Common myeloid progenitor, CD34-positive (primary cell): ENCODE results near the gene ABCD4.

Experiments used
- CTCF ChIA-PET: fragments of 350-600 bp; sonication (Branson Sonifier 250); formaldehyde crosslinking; loops from one replicate; lab custom pipeline; 2021; ENCODE audit warnings: antibody characterized with exemption; lab: Charles Lee
- POLR2A ChIA-PET: fragments of 350-600 bp; sonication (Branson Sonifier 250); formaldehyde crosslinking; loops from one replicate; lab custom pipeline; 2021; ENCODE audit warnings: antibody characterized with exemption; lab: Charles Lee
- DNase-seq, 3 donors: peaks; one replicate each; pipeline versions ENCODE4 v3.0.0 to v3.0.0-alpha.2; 2013
- H3K27ac ChIP-seq, 2 experiments: 1 replicate in 1 of 2; 2 replicates in 1 of 2; pipeline ENCODE4 v1.7.0; 2013; ENCODE audit warnings: inconsistent platforms in 2 of 2, low read length in 2 of 2, mild to moderate bottlenecking in 2 of 2, low read depth in 1 of 2, moderate library complexity in 1 of 2; ENCODE audit not compliant: severe bottlenecking in 2 of 2, insufficient read depth in 1 of 2, poor library complexity in 1 of 2
- H3K27me3 ChIP-seq, 5 experiments: replicated peaks in 2 of 5; 1 replicate in 3 of 5; 2 replicates in 2 of 5; pipeline versions ENCODE4 v1.6.1 to v1.7.0; 2013; ENCODE audit warnings: low read length in 4 of 5, mild to moderate bottlenecking in 2 of 5, moderate library complexity in 2 of 5, inconsistent platforms in 1 of 5; ENCODE audit not compliant: insufficient read depth in 5 of 5, control insufficient read depth in 4 of 5
- H3K36me3 ChIP-seq, 4 experiments: 1 replicate in 2 of 4; 2 replicates in 2 of 4; pipeline versions ENCODE4 v1.6.1 to v1.7.0; 2013; ENCODE audit warnings: low read length in 3 of 4, control low read depth in 1 of 4, mild to moderate bottlenecking in 1 of 4; ENCODE audit not compliant: control insufficient read depth in 4 of 4, insufficient read depth in 4 of 4
- H3K4me1 ChIP-seq, 4 experiments: 1 replicate in 3 of 4; 2 replicates in 1 of 4; pipeline versions ENCODE4 v1.6.1 to v1.7.1; 2013; ENCODE audit warnings: low read length in 3 of 4, mild to moderate bottlenecking in 3 of 4, control low read depth in 1 of 4, inconsistent platforms in 1 of 4, moderate library complexity in 1 of 4; ENCODE audit not compliant: control insufficient read depth in 4 of 4, insufficient read depth in 4 of 4; ENCODE audit errors: control extremely low read depth in 1 of 4
- H3K4me3 ChIP-seq, 7 experiments: 1 replicate in 4 of 7; 2 replicates in 3 of 7; pipeline versions ENCODE4 v1.5.1 to v1.7.0; 2013; ENCODE audit warnings: mild to moderate bottlenecking in 7 of 7, low read length in 6 of 7, moderate library complexity in 6 of 7, inconsistent platforms in 2 of 7, low read depth in 2 of 7, control low read depth in 1 of 7; ENCODE audit not compliant: insufficient read depth in 4 of 7, control insufficient read depth in 1 of 7; ENCODE audit errors: extremely low read depth in 1 of 7
- H3K9me3 ChIP-seq, 5 experiments: 1 replicate in 4 of 5; 2 replicates in 1 of 5; pipeline versions ENCODE4 v1.6.1 to v1.7.1; 2013; ENCODE audit warnings: low read length in 4 of 5, mild to moderate bottlenecking in 2 of 5, inconsistent platforms in 1 of 5, low read depth in 1 of 5, moderate library complexity in 1 of 5; ENCODE audit not compliant: control insufficient read depth in 4 of 5, insufficient read depth in 2 of 5; ENCODE audit errors: control extremely low read depth in 1 of 5
- WGBS: methylation state at CpG from one replicate; pipeline ENCODE4 v1.1.5; 2013; ENCODE audit not compliant: insufficient coverage; 5-methylcytosine and 5-hydroxymethylcytosine counted together

The ABCD4 gene

GRCh38 chr14:74302152-74302628, 544 bp downstream of the ABCD4 start:
- CTCF ChIA-PET: interaction anchor here (0.8 to 1.4 kb wide), 6 partner anchors 9 to 16 kb away, joined by 3 to 8 read pairs (median 4); no protein-coding TSS in a partner anchor
- no peaks in the 10 kb centered on the region for H3K27me3 ChIP-seq
- DNase-seq: peak; percentile 61 to 86 (median 80)
- peak overlapping the region; percentile 92 to 97 (median 95) for H3K4me3 ChIP-seq
- POLR2A ChIA-PET: no interaction called here
- H3K9me3 ChIP-seq: no peaks in the 10 kb centered on the region
- peak overlapping the region; percentile 77 to 89 for H3K27ac ChIP-seq
- WGBS: 0% methylated on average over 1 of the region's 6 CpGs
- peaks cover 7 to 25% (median 15%) of the 10 kb centered on the region in 4 experiments for H3K36me3 ChIP-seq
- H3K4me1 ChIP-seq: peaks cover 2 to 28% (median 13%) of the 10 kb centered on the region in 4 experiments

- Histone ChIP-seq H3K4me3 (peak overlapping the region in 6 of 7 experiments; percentile 92 to 96 (median 94)), H3K36me3 (peaks cover 7 to 30% (median 18%) of the 10 kb centered on the region in 4 experiments), H3K9me3 (no peaks in the 10 kb centered on the region), H3K27ac (peak overlapping the region in 1 of 2 experiments; percentile 89), H3K27me3 (no peaks in the 10 kb centered on the region), H3K4me1 (peaks cover 2 to 28% (median 13%) of the 10 kb centered on the region in 4 experiments)
- ChIA-PET POLR2A (no interaction called here), CTCF (interaction anchor here (0.6 to 1.0 kb wide), 3 partner anchors 9 to 364 kb away, joined by 3 to 8 read pairs (median 5); no protein-coding TSS in a partner anchor)
- DNase-seq: no peak
- WGBS: 35% methylated on average over 16 of the region's 22 CpGs
These were observed 1.1 kb downstream of the ABCD4 start for GRCh38 chr14:74301594-74302151.

GRCh38 chr14:74299061-74299545, 3.6 kb downstream of the ABCD4 start:
- 62% methylated on average over 8 of the region's 10 CpGs for whole genome bisulfite sequencing
- Histone ChIP-seq H3K27ac (no peak overlapping the region), H3K27me3 (no peaks in the 10 kb centered on the region), H3K9me3 (no peaks in the 10 kb centered on the region), H3K36me3 (peaks cover 7 to 54% (median 37%) of the 10 kb centered on the region in 4 experiments), H3K4me1 (peaks cover 2 to 28% (median 13%) of the 10 kb centered on the region in 4 experiments), H3K4me3 (peak overlapping the region in 1 of 7 experiments; percentile 28)
- ChIA-PET POLR2A (interaction anchor here (0.6 kb wide), 2 partner anchors 8 to 910 kb away, joined by 3 to 4 read pairs; no protein-coding TSS in a partner anchor), CTCF (interaction anchor here (0.8 to 1.1 kb wide), 2 partner anchors 9 to 42 kb away, joined by 3 to 4 read pairs; no protein-coding TSS in a partner anchor)
- peak in 1 of 3 donors; percentile 70 for DNase-seq

DNA sequence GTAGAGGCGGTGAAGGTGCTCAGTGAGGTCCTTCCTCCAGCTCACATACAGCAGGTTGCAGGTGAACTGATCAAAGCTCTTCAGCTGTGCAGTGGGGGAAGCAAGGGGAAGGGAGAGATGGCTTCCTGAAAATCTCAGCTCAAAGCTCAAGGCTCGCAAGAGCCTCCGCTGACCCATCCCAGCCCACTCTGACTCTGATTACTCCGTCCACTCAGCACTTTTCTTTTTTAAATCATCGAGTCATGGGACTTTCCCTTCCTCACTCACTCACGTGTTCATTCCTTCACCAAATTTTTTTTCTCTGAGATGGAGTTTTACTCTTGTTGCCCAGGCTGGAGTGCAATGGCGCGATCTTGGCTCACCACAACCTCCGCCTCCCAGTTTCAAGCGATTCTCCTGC, 4.7 kb downstream of the ABCD4 start:
- WGBS: 94% methylated on average over 5 of the region's 10 CpGs
- DNase-seq: no peak
- Histone ChIP-seq H3K27ac (no peak overlapping the region), H3K9me3 (no peaks in the 10 kb centered on the region), H3K27me3 (no peaks in the 10 kb centered on the region), H3K4me1 (peaks cover 2 to 22% (median 10%) of the 10 kb centered on the region in 4 experiments), H3K4me3 (no peak overlapping the region), H3K36me3 (peaks cover 7 to 60% (median 42%) of the 10 kb centered on the region in 4 experiments)
- ChIA-PET CTCF (interaction anchor here (0.5 to 1.5 kb wide), 4 partner anchors 9 to 274 kb away, joined by 3 to 5 read pairs (median 3); no protein-coding TSS in a partner anchor), POLR2A (no interaction called here)

GRCh38 chr14:74296037-74296467, 6.7 kb downstream of the ABCD4 start:
- ChIA-PET CTCF (interaction anchor here (0.8 to 2.1 kb wide), 6 partner anchors 10 to 184 kb away, joined by 3 to 9 read pairs (median 4); no protein-coding TSS in a partner anchor), POLR2A (no interaction called here)
- WGBS: 99% methylated on average over 9 of the region's 9 CpGs
- peaks cover 0 to 13% (median 2%) of the 10 kb centered on the region in 4 experiments for H3K4me1 ChIP-seq
- peaks cover 12 to 79% (median 60%) of the 10 kb centered on the region in 4 experiments for H3K36me3 ChIP-seq
- H3K4me3 ChIP-seq: no peak overlapping the region
- H3K9me3 ChIP-seq: no peaks in the 10 kb centered on the region
- no peak for DNase-seq
- no peaks in the 10 kb centered on the region for H3K27me3 ChIP-seq
- H3K27ac ChIP-seq: no peak overlapping the region

DNA sequence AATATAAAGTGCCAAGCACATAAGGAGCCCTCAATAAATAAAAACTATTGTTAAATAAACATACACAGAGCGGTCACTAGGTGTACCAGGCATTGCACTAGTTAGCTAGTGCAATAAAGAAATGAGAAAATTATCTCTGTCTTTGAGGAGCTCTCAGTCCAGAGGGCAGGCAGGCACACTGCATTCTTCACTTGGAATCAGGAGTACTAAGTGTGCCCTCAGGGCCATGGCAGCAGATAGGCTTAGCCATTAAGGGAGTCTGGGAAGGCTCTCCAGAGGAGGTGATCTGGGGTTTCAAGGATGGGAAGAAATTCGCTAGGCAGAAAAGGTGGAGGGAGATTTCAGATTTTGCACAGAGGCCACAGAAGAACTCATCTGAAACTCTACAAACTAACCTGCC, 9.1 kb downstream of the ABCD4 start:
- no peaks in the 10 kb centered on the region for H3K27me3 ChIP-seq
- POLR2A ChIA-PET: no interaction called here
- no peak overlapping the region for H3K4me3 ChIP-seq
- CTCF ChIA-PET: interaction anchor here (0.7 to 1.5 kb wide), 4 partner anchors 9 to 128 kb away, joined by 3 to 4 read pairs (median 3); no protein-coding TSS in a partner anchor
- WGBS: no CpG with 5 or more reads among the region's 2 CpGs
- DNase-seq: no peak
- H3K27ac ChIP-seq: no peak overlapping the region
- H3K36me3 ChIP-seq: peaks cover 10 to 91% (median 68%) of the 10 kb centered on the region in 4 experiments
- peaks cover 0 to 2% (median 0%) of the 10 kb centered on the region in 4 experiments for H3K4me1 ChIP-seq
- no peaks in the 10 kb centered on the region for H3K9me3 ChIP-seq
